Activated naive CD4-positive, alpha-beta T cell (primary cell): ENCODE results near the gene LBX2.

Experiments used
- DNase-seq, 4 experiments: peaks; one replicate each; lab custom pipeline; 2025; lab: John Stamatoyannopoulos, UW

The LBX2 gene

GRCh38 chr2:74525717-74526648 lies 26.6 kb upstream of the LBX2 start, which contains the start of gene DQX1:
DQX1 (minus strand) TSS chr2:74526231; CDS start chr2:74525729, 502 bp downstream.
- no peak for DNase-seq

GRCh38 chr2:74524955-74525716 lies 25.7 kb upstream of the LBX2 start:
- DNase-seq, result no peak

DNA sequence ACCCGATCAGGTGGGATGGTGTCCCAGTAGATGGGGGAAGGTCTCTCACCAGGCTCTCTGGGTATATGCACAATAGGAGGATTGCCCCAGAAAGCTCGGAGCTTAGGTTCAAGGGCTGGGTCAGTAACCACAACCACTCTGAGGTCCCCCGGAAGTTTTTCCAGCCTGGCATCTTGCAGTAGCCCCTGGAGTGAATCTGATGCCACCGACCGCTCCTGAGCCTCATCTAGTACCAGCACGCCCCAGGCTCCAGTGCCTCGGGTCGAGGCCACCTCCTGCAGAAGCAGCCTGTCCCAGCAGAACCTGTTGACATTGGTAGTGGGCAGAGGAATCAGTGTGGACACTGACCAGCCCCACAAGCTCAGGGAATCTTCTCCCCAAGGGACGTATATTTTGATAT lies 24.6 kb upstream of the LBX2 start:
- DNase-seq, result no peak

GRCh38 chr2:74522516-74522915 lies 23.1 kb upstream of the LBX2 start:
- no peak for DNase-seq

GRCh38 chr2:74516650-74517049 lies 17.2 kb upstream of the LBX2 start:
- no peak for DNase-seq

- peak in 3 of 4 experiments; percentile 22 to 65 (median 40) for DNase-seq
These were observed 16.7 kb upstream of the LBX2 start for GRCh38 chr2:74515981-74516633.

DNA sequence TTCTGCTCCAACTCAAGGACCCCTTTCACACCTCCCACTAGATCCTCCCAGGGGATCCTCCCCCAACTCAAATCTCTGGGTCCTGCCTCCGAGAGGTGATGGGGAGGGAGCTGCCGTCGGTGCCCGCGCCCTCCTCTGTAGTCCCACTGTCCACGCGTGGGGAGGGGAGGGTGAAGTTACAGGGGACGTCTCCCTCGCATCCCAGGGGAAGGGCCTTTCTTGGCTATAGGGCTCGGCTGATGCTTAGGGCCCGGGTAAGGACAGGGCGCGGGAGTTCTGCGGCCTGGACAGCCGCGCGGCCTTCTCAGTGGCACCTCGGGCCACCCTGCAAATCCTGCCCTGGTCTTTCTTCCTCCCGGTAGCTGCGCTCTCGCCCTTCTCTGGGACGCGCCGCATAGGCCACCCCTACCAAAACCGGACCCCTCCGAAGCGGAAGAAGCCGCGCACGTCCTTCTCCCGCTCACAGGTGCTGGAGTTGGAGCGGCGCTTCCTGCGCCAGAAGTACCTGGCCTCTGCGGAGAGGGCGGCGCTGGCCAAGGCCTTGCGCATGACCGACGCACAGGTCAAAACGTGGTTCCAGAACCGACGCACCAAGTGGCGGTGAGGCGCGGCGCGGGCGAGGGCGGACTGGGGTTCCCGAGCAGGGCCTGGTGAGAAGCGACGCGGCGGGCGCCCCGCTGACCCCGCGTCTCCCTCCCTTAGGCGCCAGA lies 16.0 kb upstream of the LBX2 start:
- no peak for DNase-seq

DNA sequence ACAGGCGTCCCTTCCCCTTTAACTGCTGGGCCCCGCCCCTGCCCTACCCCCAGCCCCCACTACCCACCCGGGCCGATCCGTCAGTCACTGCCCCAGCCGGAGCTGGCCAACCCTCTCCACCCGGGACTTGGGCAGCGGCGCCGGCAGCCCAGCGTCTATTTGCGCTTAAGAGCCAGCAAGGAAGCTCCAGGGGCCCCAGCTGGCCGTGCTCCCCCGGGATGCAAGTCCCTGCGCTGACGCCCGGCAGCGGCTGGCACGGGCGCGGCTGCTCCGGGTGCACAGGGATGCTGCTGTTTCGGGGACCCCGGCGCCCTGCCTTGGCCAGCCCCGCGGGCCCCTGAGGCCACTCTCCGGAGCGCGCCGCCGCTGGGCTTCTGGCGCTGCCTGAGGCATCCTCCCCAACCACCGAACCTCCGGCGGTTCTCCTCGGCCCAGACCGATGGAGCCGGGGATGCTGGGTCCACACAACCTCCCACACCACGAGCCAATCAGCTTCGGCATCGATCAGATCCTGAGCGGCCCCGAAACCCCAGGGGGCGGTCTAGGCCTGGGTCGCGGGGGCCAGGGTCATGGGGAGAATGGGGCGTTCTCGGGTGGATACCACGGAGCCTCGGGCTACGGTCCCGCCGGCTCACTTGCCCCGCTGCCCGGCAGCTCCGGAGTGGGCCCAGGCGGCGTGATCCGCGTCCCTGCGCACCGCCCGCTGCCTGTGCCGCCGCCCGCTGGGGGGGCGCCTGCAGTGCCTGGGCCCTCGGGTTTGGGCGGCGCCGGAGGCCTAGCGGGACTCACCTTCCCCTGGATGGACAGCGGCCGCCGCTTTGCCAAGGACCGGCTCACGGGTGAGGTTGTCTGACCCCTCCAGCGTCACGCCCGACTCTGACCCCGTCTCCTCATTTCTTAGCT lies 15.2 kb upstream of the LBX2 start, which contains the start of gene TLX2:
Gene TLX2 (plus strand): TSS at position 83 of the 903 bp plus-strand sequence. CDS start 357 bp downstream, at position 440.
- DNase-seq, result no peak

DNA sequence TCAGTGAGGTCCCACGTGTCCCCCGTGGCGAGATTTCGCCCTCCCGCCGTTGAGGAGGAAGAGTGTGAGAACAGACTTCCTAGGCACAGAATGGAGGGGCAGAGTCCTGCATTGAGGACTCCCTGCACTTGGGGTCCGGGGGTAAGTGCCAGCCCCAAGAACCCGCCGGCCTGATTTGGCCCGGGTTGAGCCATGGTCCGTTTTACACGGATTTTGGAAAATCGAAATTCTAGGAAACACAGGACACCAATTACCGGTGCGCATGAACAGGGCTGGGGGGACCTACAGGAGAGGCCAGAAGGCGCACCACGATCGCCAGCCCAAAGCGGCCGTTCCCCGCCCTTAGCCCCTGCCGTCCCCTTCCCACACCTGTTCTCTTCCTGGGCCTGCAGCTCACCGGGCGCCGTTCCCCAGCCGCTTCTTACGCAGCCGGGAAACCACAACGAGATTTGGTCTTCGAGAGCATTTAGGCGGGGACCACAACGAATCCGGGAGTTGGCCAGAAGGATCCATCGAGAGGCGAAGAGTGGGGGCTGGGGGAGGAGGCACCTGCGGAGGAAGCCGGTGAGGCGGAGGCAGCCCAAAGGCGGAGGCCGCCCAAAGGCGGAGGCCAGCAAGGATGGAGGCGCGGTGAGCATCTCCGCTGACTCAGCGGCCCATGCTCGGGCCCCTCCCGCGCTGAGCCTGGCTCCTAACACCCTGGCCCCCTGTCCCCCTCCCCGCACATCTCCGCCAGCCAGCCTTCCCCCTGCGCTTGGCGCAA lies 14.4 kb upstream of the LBX2 start:
- peak in 1 of 4 experiments; percentile 13 for DNase-seq

DNA sequence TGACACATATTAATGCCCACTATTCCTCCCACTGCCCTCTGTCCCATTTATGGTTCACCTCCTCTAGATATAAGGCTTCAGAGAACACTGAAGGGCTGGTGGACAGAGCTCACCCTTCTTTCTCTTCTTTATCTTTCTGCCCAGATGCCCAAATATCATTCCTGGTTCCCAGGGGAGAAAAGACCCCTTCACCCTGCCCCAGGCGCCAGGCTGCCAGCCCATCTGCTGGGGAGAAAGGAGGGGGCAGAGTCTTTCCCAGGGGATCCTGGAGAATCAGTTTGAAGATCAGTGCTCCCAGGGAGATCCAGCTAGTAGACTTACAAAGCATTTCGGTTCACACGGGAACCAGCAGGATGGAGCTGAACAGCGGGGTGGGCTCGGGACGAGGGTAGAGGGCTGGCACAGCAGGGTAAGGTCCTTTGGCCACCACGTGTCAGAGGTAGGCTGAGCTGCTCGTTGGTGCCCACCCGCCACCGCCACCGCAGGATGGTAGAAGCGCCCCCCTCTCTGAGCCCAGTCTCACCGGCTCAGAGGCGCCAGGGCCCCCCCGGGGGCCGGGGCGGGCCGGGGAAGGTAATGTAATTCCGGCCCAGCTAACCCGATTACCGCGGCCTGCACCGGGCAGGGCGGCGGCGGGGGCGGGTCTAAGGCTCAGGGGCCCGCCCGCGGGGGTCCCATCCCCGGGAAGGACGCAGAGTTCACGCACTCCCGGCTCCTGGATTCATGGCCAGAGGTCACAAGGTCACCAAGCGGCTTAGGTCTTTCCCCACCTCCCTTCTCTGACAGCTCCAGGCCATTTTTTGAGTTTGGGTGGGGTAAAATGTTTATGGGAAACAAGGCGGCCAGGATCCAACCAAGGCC lies 13.6 kb upstream of the LBX2 start:
- no peak for DNase-seq

DNA sequence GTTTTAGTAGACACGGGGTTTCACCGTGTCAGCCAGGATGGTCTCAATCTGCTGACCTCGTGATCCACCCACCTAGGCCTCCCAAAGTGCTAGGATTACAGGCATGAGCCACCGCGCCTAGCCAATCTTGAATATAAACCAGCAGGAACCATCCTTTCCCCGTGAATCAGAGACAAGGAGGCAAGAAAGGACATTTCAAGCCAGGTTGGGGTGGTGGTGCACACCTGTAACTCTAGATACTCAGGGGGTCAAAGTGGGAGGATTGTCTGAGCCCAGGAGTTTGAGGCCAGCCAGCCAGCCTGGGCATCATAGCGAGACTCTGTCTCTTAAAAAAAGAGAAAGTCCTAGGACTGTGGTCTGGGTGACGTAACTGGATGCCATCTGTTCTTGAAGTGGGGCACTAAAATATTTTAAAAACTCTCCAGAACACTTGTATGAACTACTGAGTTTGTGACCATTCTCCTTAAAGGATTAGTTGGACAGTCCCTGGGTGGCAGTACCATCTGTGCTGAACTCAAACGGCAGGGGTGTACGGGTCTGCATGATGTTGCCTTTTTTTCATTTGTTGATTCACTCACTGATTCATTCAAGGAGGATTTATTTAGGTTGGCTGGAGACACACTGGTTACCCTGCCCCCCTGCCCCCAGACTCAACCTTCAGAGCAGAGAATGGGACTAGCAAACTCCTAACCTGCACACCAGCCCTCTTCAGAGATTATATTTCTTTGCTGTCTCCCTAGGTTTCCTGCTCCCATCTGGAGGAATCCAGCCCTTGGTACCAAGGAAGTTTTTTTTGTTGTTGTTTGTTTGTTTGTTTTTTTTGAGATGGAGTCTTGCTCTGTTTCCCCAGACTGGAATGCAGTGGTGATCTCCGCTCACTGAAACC lies 11.9 kb upstream of the LBX2 start:
- no peak for DNase-seq

DNA sequence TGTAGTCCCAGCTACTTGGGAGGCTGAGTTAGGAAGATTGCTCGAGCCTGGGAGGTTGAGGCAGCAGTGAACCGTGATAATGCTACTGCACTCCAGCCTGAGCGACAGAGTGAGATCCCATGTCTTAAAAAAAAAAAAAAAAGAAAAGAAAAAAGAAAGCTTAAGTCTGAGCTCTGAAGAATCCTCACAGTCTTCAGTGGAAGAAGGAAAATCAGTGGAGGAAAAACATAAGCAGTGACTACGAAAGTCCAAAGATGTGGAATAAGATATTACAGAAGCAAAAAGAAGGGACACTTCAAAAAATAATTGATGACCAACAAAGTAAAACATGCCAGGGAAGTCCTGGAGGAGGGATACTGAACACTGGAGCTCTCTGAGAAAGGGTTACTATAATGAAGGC lies 10.9 kb upstream of the LBX2 start:
- no peak for DNase-seq

GRCh38 chr2:74507926-74508520 lies 8.6 kb upstream of the LBX2 start:
- no peak for DNase-seq

DNA sequence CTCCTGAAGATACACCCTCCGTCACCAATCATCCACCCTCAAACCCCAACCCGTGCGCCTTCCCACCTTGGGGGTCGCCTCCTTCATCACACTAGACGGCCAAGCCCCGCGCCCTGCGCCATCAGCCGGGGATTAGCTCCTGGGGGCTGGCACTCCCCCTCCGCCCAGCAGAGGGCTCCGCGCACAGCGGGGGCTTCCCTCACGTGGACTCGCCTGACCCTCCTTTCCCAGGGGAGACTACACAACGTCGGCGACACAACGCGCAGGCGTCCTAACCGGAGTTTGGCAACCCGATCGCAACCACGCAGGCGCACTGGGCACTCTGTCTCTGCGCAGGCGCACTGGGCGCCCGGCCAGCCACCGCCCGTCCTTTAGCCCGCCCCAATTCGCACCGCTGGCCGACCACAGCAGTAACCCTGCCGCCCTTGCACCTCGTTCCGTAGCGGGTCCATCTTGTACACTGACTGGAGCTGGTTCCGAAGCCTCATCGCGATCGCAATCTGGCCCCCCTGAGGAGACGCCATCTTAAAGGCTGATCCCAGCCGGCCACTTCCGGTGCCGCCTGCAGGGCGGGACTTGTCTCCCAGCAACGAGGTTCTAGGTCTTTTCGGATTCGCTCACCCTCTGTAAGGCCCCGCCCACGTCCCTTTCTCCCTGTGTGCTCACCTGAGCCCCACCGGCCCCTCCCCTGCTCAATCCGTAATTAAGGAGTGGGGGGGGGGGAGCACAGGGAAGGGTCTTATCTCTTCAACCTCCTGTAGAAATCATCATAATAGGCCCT lies 7.9 kb upstream of the LBX2 start, which contains the start of gene PCGF1:
Gene PCGF1 (minus strand): TSS at position 551 of the 781 bp plus-strand sequence. CDS start 27 bp downstream, at position 524.
- DNase-seq, result peak; percentile 94 to 99 (median 98)

GRCh38 chr2:74505448-74506246 lies 6.2 kb upstream of the LBX2 start:
- no peak for DNase-seq

DNA sequence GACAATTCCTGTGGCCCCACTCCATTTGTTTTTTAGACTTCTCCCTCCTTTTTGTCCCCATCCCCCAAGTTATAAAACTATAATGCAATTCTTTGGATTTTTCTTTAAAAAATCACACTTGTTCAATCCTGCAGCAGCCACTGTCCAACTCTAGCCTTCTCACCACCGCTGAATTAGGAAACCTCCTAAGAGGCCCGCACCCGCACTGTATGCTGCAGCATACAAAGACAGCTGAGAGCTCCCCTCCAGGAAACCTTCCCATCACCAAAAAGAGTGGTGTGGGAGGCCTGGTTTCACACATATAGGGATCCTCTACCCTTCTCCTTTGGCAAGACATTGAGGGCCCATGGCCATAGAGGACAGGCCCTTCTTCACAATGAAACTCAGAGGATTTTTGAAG lies 5.2 kb upstream of the LBX2 start:
- DNase-seq, result no peak
